Smooth muscle cell (in vitro differentiated cells): ENCODE data around the gene NPAS3. TPM values are rescaled to one million over a fixed set of nuclear protein-coding genes. Genes with fewer than 3 reads are reported as not detected.

Experiments used
- DNase-seq: peaks from one replicate; lab custom pipeline; 2025; ENCODE audit not compliant: unreplicated experiment; lab: John Stamatoyannopoulos, UW
- H2AFZ ChIP-seq: fragments of 200-600 bp; sonication (generic); 2 replicates; pipeline ENCODE4 v1.6.0; 2016; ENCODE audit warnings: antibody characterized with exemption, low read depth, mild to moderate bottlenecking
- H3F3A ChIP-seq: fragments of 200-600 bp; sonication (generic); 2 replicates; pipeline ENCODE4 v1.6.0; 2017; ENCODE audit warnings: antibody characterized with exemption, low read depth
- H3K27ac ChIP-seq: fragments of 200-600 bp; sonication (generic); 2 replicates; pipeline ENCODE4 v1.5.1; 2016; ENCODE audit warnings: low read depth, mild to moderate bottlenecking
- H3K27me3 ChIP-seq: fragments of 200-600 bp; sonication (generic); 2 replicates; pipeline ENCODE4 v1.6.1; 2016; ENCODE audit warnings: low read depth, mild to moderate bottlenecking
- H3K36me3 ChIP-seq: fragments of 200-600 bp; sonication (generic); 2 replicates; pipeline ENCODE4 v1.5.1; 2016; ENCODE audit warnings: low read depth
- H3K4me1 ChIP-seq: fragments of 200-600 bp; sonication (generic); 2 replicates; pipeline ENCODE4 v1.5.1; 2016; ENCODE audit warnings: low read depth
- H3K4me2 ChIP-seq: fragments of 200-600 bp; sonication (generic); 2 replicates; pipeline ENCODE4 v1.6.0; 2016; ENCODE audit warnings: mild to moderate bottlenecking
- H3K4me3 ChIP-seq: fragments of 200-600 bp; sonication (generic); 2 replicates; pipeline ENCODE4 v1.5.1; 2016; ENCODE audit warnings: mild to moderate bottlenecking
- H3K79me2 ChIP-seq: fragments of 200-600 bp; sonication (generic); 2 replicates; pipeline ENCODE4 v1.6.0; 2016; ENCODE audit warnings: low read depth, mild to moderate bottlenecking
- H3K9ac ChIP-seq: fragments of 200-600 bp; sonication (generic); 2 replicates; pipeline ENCODE4 v1.6.0; 2016; ENCODE audit warnings: low read depth
- H3K9me3 ChIP-seq: fragments of 200-600 bp; sonication (generic); replicated peaks from 2 replicates; pipeline ENCODE4 v1.5.1; 2016; ENCODE audit warnings: low read depth
- H4K20me1 ChIP-seq: fragments of 200-600 bp; sonication (generic); 2 replicates; pipeline ENCODE4 v1.6.0; 2016; ENCODE audit warnings: low read depth
- CTCF ChIP-seq: fragments of 200-600 bp; sonication (generic); IDR thresholded peaks from 2 replicates; pipeline ENCODE4 v1.5.1; 2017; ENCODE audit warnings: borderline replicate concordance, mild to moderate bottlenecking, antibody characterized with exemption; ENCODE audit not compliant: insufficient read depth, poor library complexity, severe bottlenecking
- WGBS: methylation state at CpG from one replicate; pipeline ENCODE4 v1.1.7; 2016; ENCODE audit warnings: low lambda C conversion rate; 5-methylcytosine and 5-hydroxymethylcytosine counted together
- polyA plus RNA-seq: library from polyadenylated mRNA; unstranded; fragments of >200 nt; fragmentation: Nextera tagmentation; extraction: Ambion mirVana; gene quantifications from 2 replicates; pipeline ENCODE4 v1.2.1, GENCODE V29; 2016
- total RNA-seq: library from RNA; depleted of rRNA; stranded (reverse); fragments of >200 nt; gene quantifications from 2 replicates; pipeline ENCODE4 v1.2.3, GENCODE V29; 2014

The NPAS3 gene
- total and polyA plus RNA-seq, 2 experiments from 2014 or later: 0.79 to 2.0 TPM

GRCh38 chr14:33062881-33063280 lies 124.2 kb downstream of the NPAS3 start:
- H3F3A ChIP-seq: no peaks in the 10 kb centered on the region
- H3K4me2 ChIP-seq: peak overlapping the region; percentile 48
- no peak overlapping the region for H2AFZ ChIP-seq
- DNase-seq: no peak
- no peaks in the 10 kb centered on the region for H3K36me3 ChIP-seq
- no peak overlapping the region for H3K4me3 ChIP-seq
- no peaks in the 10 kb centered on the region for H4K20me1 ChIP-seq
- peak overlapping the region; percentile 49 for H3K27ac ChIP-seq
- WGBS: 6% methylated on average over 2 of the region's 2 CpGs
- H3K9ac ChIP-seq: no peak overlapping the region
- no peaks in the 10 kb centered on the region for H3K9me3 ChIP-seq
- no peak for TF ChIP-seq CTCF
- H3K4me1 ChIP-seq: peaks cover 9% of the 10 kb centered on the region
- H3K27me3 ChIP-seq: no peaks in the 10 kb centered on the region
- H3K79me2 ChIP-seq: no peaks in the 10 kb centered on the region

DNA sequence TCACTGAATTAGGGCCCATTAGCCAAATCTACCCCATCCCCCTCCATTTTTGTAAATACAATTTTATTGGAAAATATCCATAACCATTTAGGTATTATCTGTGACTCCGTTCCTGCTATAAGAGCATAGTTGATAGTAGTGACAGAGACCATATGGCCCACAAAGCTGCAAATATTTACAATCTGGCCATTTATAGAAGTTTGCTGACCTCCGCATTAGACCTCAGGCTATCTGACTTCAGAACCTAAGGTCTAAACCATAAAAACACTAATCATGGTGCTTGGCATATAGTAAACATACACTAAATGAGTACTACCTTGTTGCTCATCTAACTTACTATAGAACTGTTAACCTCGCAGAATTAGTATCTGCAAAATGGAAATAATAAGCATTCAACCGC lies 124.8 kb downstream of the NPAS3 start:
- no peaks in the 10 kb centered on the region for H3F3A ChIP-seq
- no peak overlapping the region for H2AFZ ChIP-seq
- no peaks in the 10 kb centered on the region for H3K79me2 ChIP-seq
- peak overlapping the region; percentile 49 for H3K27ac ChIP-seq
- peak overlapping the region; percentile 48 for H3K4me2 ChIP-seq
- H3K9me3 ChIP-seq: no peaks in the 10 kb centered on the region
- TF ChIP-seq CTCF: no peak
- peaks cover 9% of the 10 kb centered on the region for H3K4me1 ChIP-seq
- DNase-seq: no peak
- H3K9ac ChIP-seq: no peak overlapping the region
- no peaks in the 10 kb centered on the region for H3K36me3 ChIP-seq
- H3K4me3 ChIP-seq: no peak overlapping the region
- 53% methylated on average over 4 of the region's 4 CpGs for WGBS
- no peaks in the 10 kb centered on the region for H4K20me1 ChIP-seq
- no peaks in the 10 kb centered on the region for H3K27me3 ChIP-seq

- H3K4me2 ChIP-seq: no peak overlapping the region
- H3K4me1 ChIP-seq: peaks cover 9% of the 10 kb centered on the region
- no peaks in the 10 kb centered on the region for H3F3A ChIP-seq
- H3K27ac ChIP-seq: no peak overlapping the region
- no peak for DNase-seq
- no peaks in the 10 kb centered on the region for H4K20me1 ChIP-seq
- H3K79me2 ChIP-seq: no peaks in the 10 kb centered on the region
- no peak overlapping the region for H3K9ac ChIP-seq
- H3K36me3 ChIP-seq: no peaks in the 10 kb centered on the region
- H3K4me3 ChIP-seq: no peak overlapping the region
- TF ChIP-seq CTCF: no peak
- H3K9me3 ChIP-seq: no peaks in the 10 kb centered on the region
- H3K27me3 ChIP-seq: no peaks in the 10 kb centered on the region
- no peak overlapping the region for H2AFZ ChIP-seq
These were observed 127.0 kb downstream of the NPAS3 start for GRCh38 chr14:33065634-33066033.

DNA sequence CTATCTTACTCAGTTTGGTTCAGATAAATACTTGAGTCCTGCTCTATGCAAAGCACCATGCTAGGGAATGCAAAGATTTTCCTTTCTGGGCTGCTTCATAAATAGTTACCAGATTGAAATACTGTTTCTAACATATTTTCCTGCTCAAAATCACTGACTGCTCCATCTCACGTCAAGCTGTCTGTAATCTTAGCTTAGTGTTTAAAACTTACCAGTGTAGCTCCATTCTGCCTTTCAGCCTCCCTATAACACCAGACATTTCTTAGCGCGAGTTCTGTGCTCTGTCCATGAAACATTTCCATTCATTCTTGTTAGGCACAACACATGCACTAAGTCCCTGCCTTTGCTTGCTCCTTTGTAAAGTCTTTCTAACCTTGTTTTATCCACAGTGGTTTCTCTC lies 129.4 kb downstream of the NPAS3 start:
- Histone ChIP-seq H3K4me1 (peaks cover 6% of the 10 kb centered on the region), H3K4me2 (peak overlapping the region; percentile 28), H3K4me3 (no peak overlapping the region), H3K36me3 (no peaks in the 10 kb centered on the region), H2AFZ (no peak overlapping the region), H3K27ac (peak overlapping the region; percentile 11), H3F3A (no peaks in the 10 kb centered on the region), H4K20me1 (no peaks in the 10 kb centered on the region), H3K9me3 (no peaks in the 10 kb centered on the region), H3K27me3 (no peaks in the 10 kb centered on the region), H3K79me2 (no peaks in the 10 kb centered on the region), H3K9ac (no peak overlapping the region)
- no peak for DNase-seq
- WGBS: 52% methylated on average over 3 of the region's 3 CpGs
- no peak for TF ChIP-seq CTCF
